GM10248 (cell line): ENCODE data around the gene BCAR3.

ENCODE experiments used
- CTCF ChIA-PET: fragments of 300-600 bp; sonication (Branson Sonifier 250); formaldehyde crosslinking; extraction: SDS; loops from one replicate; lab custom pipeline; 2021; ENCODE audit warnings: antibody characterized with exemption; lab: Yijun Ruan, JAX
- POLR2A ChIA-PET: fragments of 350-650 bp; sonication (Branson Sonifier 250); formaldehyde crosslinking; extraction: SDS; loops from one replicate; lab custom pipeline; 2020; ENCODE audit warnings: antibody characterized with exemption; lab: Yijun Ruan, JAX
- DNase-seq: peaks from one replicate; pipeline ENCODE4 v3.0.0; 2012; ENCODE audit errors: extremely low spot score
- CTCF ChIP-seq: IDR thresholded peaks from 2 replicates; pipeline ENCODE4 v1.5.1; 2012; ENCODE audit warnings: mild to moderate bottlenecking, low read depth; ENCODE audit errors: extremely low read depth, missing control alignments, control extremely low read depth

BCAR3 gene

GRCh38 chr1:93668951-93669350 is 12.7 kb downstream of the BCAR3 start:
- POLR2A ChIA-PET = no interaction called here
- no peak for TF ChIP-seq CTCF
- DNase-seq = no peak
- CTCF ChIA-PET = interaction anchor here (0.8 to 3.1 kb wide), 5 partner anchors 13 to 64 kb away, joined by 3 to 12 read pairs (median 4); partner anchors contain the start of gene BCAR3

- CTCF ChIA-PET = interaction anchor here (0.7 to 3.1 kb wide), 6 partner anchors 14 to 146 kb away, joined by 3 to 12 read pairs (median 4); partner anchors contain the start of gene BCAR3
- TF ChIP-seq CTCF = no peak
- POLR2A ChIA-PET = no interaction called here
- no peak for DNase-seq
Observed at GRCh38 chr1:93668121-93668520, 13.5 kb downstream of the BCAR3 start.

GRCh38 chr1:93667642-93668041 is 14.0 kb downstream of the BCAR3 start:
- POLR2A ChIA-PET = no interaction called here

GRCh38 chr1:93666613-93667384 is 14.8 kb downstream of the BCAR3 start:
- TF ChIP-seq CTCF = no peak
- POLR2A ChIA-PET = no interaction called here
- CTCF ChIA-PET = interaction anchor here (1.2 to 3.1 kb wide), 5 partner anchors 11 to 147 kb away, joined by 3 to 12 read pairs (median 3); partner anchors contain the start of gene BCAR3
- no peak for DNase-seq

More at GRCh38 chr1:93667642-93668041, 14.0 kb downstream of the BCAR3 start:
- TF ChIP-seq CTCF = no peak
- CTCF ChIA-PET = interaction anchor here (0.8 to 3.1 kb wide), 7 partner anchors 12 to 146 kb away, joined by 3 to 12 read pairs (median 4); partner anchors contain the start of gene BCAR3
- no peak for DNase-seq

- POLR2A ChIA-PET = no interaction called here
- CTCF ChIA-PET = interaction anchor here (0.5 to 3.1 kb wide), 3 partner anchors 17 to 149 kb away, joined by 3 to 10 read pairs (median 3); partner anchors contain the start of gene BCAR3
- no peak for TF ChIP-seq CTCF
Observed at GRCh38 chr1:93665015-93665414, 16.6 kb downstream of the BCAR3 start.

GRCh38 chr1:93663208-93663614 is 18.4 kb downstream of the BCAR3 start:
- POLR2A ChIA-PET = no interaction called here
- no peak for TF ChIP-seq CTCF
- CTCF ChIA-PET = interaction anchor here (1.4 to 3.2 kb wide), 3 partner anchors 16 to 151 kb away, joined by 5 to 11 read pairs (median 10); no protein-coding TSS in a partner anchor
- DNase-seq = no peak

More at GRCh38 chr1:93665015-93665414, 16.6 kb downstream of the BCAR3 start:
- no peak for DNase-seq
